Fibroblast of skin of right biceps (primary cell): ENCODE results near the gene EMILIN3.

Experiments
- DNase-seq: peaks from one replicate; pipeline ENCODE4 v3.0.0-alpha.2; 2013

Gene EMILIN3

GRCh38 chr20:41390889-41391288, 24.3 kb upstream of the EMILIN3 start:
- DNase-seq: no peak

GRCh38 chr20:41387444-41387851, 20.8 kb upstream of the EMILIN3 start:
- DNase-seq: peak; percentile 22

GRCh38 chr20:41386502-41387427, 20.1 kb upstream of the EMILIN3 start:
- peak; percentile 26 for DNase-seq

GRCh38 chr20:41382791-41383305, 16.2 kb upstream of the EMILIN3 start:
- no peak for DNase-seq

GRCh38 chr20:41380551-41381193, 14.1 kb upstream of the EMILIN3 start:
- DNase-seq: no peak

GRCh38 chr20:41379551-41379950, 12.9 kb upstream of the EMILIN3 start:
- DNase-seq: no peak

GRCh38 chr20:41377275-41377674, 10.7 kb upstream of the EMILIN3 start:
- no peak for DNase-seq

GRCh38 chr20:41376349-41376748, 9.7 kb upstream of the EMILIN3 start:
- no peak for DNase-seq

- no peak for DNase-seq
Observed at GRCh38 chr20:41375846-41376245, 9.2 kb upstream of the EMILIN3 start.

- DNase-seq: no peak
Observed at GRCh38 chr20:41373931-41374920, 7.6 kb upstream of the EMILIN3 start.

- no peak for DNase-seq
Observed at GRCh38 chr20:41373251-41373783, 6.7 kb upstream of the EMILIN3 start.

- DNase-seq: no peak
Observed at GRCh38 chr20:41371371-41371770, 4.8 kb upstream of the EMILIN3 start.

GRCh38 chr20:41370176-41370575, 3.6 kb upstream of the EMILIN3 start:
- DNase-seq: no peak

- DNase-seq: no peak
Observed at GRCh38 chr20:41369673-41370072, 3.1 kb upstream of the EMILIN3 start.

GRCh38 chr20:41367956-41368355, 1.3 kb upstream of the EMILIN3 start:
- DNase-seq: no peak

GRCh38 chr20:41367393-41367695, 726 bp upstream of the EMILIN3 start:
- no peak for DNase-seq

GRCh38 chr20:41365777-41366545, 657 bp downstream of the EMILIN3 start:
- no peak for DNase-seq

GRCh38 chr20:41364967-41365765, 1.5 kb downstream of the EMILIN3 start:
- no peak for DNase-seq

GRCh38 chr20:41364236-41364855, 2.3 kb downstream of the EMILIN3 start:
- DNase-seq: no peak

GRCh38 chr20:41363601-41364000, 3.0 kb downstream of the EMILIN3 start:
- no peak for DNase-seq

GRCh38 chr20:41362748-41363140, 3.9 kb downstream of the EMILIN3 start:
- DNase-seq: no peak
